ENCODE results near the gene KCNG4. TPM values are rescaled to one million over a fixed set of nuclear protein-coding genes. Genes with fewer than 3 reads are reported as not detected.

The KCNG4 gene
- polyA plus RNA-seq, 3 donors from 2014 or later = not detected

GRCh38 chr16:84186685-84187437 is 53.0 kb downstream of the KCNG4 start, which contains the start of gene TAF1C:
TAF1C (minus strand) TSS chr16:84187057; CDS start chr16:84184988, 2,069 bp downstream.
- H3K4me1 Mint-ChIP-seq = peaks cover 19 to 33% of the 10 kb centered on the region in 2 donors
- peaks cover 0 to 9% (median 6%) of the 10 kb centered on the region in 3 donors for H3K36me3 Mint-ChIP-seq
- H3K9me3 Mint-ChIP-seq = no peaks in the 10 kb centered on the region
- peak; percentile 84 to 88 (median 87) for DNase-seq
- H3K27me3 Mint-ChIP-seq (ENCODE audit: low read depth in 3 of 3) = peaks cover 0 to 2% (median 2%) of the 10 kb centered on the region in 3 donors
- H3K4me3 Mint-ChIP-seq = peak within 1 kb of the TSS; percentile 93 to 96 (median 94)
- peak within 1 kb of the TSS; percentile 82 to 97 (median 90) for H3K27ac Mint-ChIP-seq

DNA sequence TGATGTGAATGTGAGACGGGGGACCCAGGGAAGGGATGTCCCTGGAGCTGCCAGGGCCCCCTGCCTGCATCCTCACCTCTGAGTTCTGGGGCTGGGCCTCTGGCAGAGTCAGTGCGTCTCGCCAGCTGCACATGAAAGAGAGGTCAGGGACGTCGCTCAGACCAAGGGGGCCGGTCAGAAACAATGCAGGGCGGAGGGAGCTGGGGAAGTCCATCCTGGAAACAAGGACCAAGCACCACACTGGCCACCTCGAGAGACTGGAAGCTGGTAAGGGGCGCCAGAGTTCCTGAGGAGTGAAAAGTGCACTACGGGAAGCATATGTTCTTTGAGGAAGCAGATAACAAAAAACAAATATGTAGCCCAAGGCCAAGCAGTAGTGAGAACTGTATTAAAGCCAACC is 55.0 kb downstream of the KCNG4 start:
- peaks cover 0 to 2% (median 2%) of the 10 kb centered on the region in 3 donors for H3K27me3 Mint-ChIP-seq (ENCODE audit: low read depth in 3 of 3)
- H3K27ac Mint-ChIP-seq = peak overlapping the region in 2 of 6 donors; percentile 75
- H3K4me1 Mint-ChIP-seq = peaks cover 19 to 33% of the 10 kb centered on the region in 2 donors
- peaks cover 0 to 9% (median 6%) of the 10 kb centered on the region in 3 donors for H3K36me3 Mint-ChIP-seq
- no peaks in the 10 kb centered on the region for H3K9me3 Mint-ChIP-seq
- peak overlapping the region; percentile 70 to 96 (median 94) for H3K4me3 Mint-ChIP-seq
- no peak for DNase-seq

- no peak for DNase-seq
- Mint-ChIP-seq H3K4me3 (peak overlapping the region in 1 of 5 donors; percentile 94), H3K4me1 (peaks cover 19 to 33% of the 10 kb centered on the region in 2 donors), H3K9me3 (no peaks in the 10 kb centered on the region), H3K27ac (peak overlapping the region in 1 of 6 donors; percentile 42), H3K27me3 (ENCODE audit: low read depth in 3 of 3) (peaks cover 0 to 2% (median 2%) of the 10 kb centered on the region in 3 donors), H3K36me3 (peaks cover 0 to 9% (median 6%) of the 10 kb centered on the region in 3 donors)
Observed at GRCh38 chr16:84183911-84184591, 55.8 kb downstream of the KCNG4 start.

DNA sequence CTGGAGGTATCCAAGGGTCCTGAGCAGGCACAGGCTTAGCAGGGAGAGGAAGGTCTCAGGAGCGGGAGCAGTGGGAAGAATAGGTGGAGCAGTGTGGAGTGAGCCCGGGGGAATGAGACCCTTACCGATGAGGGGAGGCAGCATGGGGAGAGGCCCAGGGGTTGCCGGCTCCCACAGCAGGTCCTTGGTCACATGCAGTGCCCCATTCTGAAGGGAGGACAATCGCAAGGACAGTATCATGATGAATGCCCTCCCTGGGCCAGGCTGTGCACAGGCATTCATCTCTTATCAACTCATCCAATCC is 56.3 kb downstream of the KCNG4 start:
- Mint-ChIP-seq H3K36me3 (peaks cover 0 to 9% (median 6%) of the 10 kb centered on the region in 3 donors), H3K27me3 (ENCODE audit: low read depth in 3 of 3) (peaks cover 0 to 2% (median 2%) of the 10 kb centered on the region in 3 donors), H3K9me3 (no peaks in the 10 kb centered on the region), H3K4me1 (peaks cover 19 to 33% of the 10 kb centered on the region in 2 donors), H3K4me3 (no peak overlapping the region), H3K27ac (no peak overlapping the region)
- no peak for DNase-seq

GRCh38 chr16:84182680-84183571 is 56.9 kb downstream of the KCNG4 start:
- no peak overlapping the region for H3K4me3 Mint-ChIP-seq

GRCh38 chr16:84182104-84182503 is 57.7 kb downstream of the KCNG4 start:
- H3K4me3 Mint-ChIP-seq = no peak overlapping the region
- H3K36me3 Mint-ChIP-seq = peaks cover 0 to 13% (median 11%) of the 10 kb centered on the region in 3 donors
- DNase-seq = no peak

More at GRCh38 chr16:84182680-84183571, 56.9 kb downstream of the KCNG4 start:
- no peak overlapping the region for H3K27ac Mint-ChIP-seq
- peaks cover 0 to 10% (median 6%) of the 10 kb centered on the region in 3 donors for H3K36me3 Mint-ChIP-seq
- H3K9me3 Mint-ChIP-seq = no peaks in the 10 kb centered on the region
- H3K27me3 Mint-ChIP-seq (ENCODE audit: low read depth in 3 of 3) = peaks cover 0 to 2% (median 2%) of the 10 kb centered on the region in 3 donors
- peaks cover 19 to 35% of the 10 kb centered on the region in 2 donors for H3K4me1 Mint-ChIP-seq
- no peak for DNase-seq

DNA sequence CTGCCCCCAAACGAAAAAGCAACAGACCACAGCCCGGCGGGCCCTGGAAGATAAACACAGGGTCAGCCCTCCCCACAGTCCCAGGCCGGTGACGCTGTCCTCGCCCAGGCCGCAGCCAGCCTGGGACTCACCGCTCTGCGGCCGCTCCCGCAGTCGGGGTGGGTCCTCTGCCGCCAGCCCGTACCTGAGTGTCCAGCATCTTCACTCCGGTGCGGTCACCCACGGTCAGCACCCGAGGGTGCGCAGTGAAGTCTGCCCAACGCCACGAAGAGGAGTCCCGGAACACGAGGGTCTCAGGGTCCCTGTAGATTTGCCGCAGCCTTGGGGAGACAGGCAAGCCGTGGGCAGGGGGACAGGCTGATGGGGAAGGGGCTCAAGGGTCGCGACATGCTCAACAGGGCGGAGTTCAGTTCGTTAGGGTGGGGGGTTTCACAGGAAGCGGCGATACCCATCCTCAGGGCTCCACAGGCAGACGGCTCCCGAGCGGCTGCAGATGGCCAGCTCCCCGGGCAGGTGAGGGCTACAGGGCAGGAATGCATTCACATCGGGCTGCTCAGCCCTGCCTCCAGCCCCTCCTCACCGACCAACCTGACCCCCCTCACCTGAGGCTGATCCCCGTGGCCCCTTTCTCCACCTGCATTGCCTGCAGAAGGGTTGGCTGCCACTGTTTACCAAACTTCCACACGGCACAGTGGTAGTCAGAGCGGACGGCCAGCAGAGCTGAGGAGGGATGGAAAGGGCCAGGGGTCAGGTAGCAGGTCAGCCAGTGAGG is 58.5 kb downstream of the KCNG4 start:
- H3K27ac Mint-ChIP-seq = no peak overlapping the region
- peaks cover 16 to 28% of the 10 kb centered on the region in 2 donors for H3K4me1 Mint-ChIP-seq
- no peaks in the 10 kb centered on the region for H3K9me3 Mint-ChIP-seq
- DNase-seq = no peak
- no peaks in the 10 kb centered on the region for H3K27me3 Mint-ChIP-seq (ENCODE audit: low read depth in 3 of 3)
- H3K4me3 Mint-ChIP-seq = no peak overlapping the region
- peaks cover 0 to 13% (median 11%) of the 10 kb centered on the region in 3 donors for H3K36me3 Mint-ChIP-seq

More at GRCh38 chr16:84182104-84182503, 57.7 kb downstream of the KCNG4 start:
- H3K9me3 Mint-ChIP-seq = no peaks in the 10 kb centered on the region
- no peak overlapping the region for H3K27ac Mint-ChIP-seq
- peaks cover 19 to 35% of the 10 kb centered on the region in 2 donors for H3K4me1 Mint-ChIP-seq
- peaks cover 0 to 2% (median 0%) of the 10 kb centered on the region in 3 donors for H3K27me3 Mint-ChIP-seq (ENCODE audit: low read depth in 3 of 3)

- Mint-ChIP-seq H3K36me3 (peaks cover 0 to 13% (median 11%) of the 10 kb centered on the region in 3 donors), H3K27ac (no peak overlapping the region), H3K4me3 (no peak overlapping the region), H3K9me3 (no peaks in the 10 kb centered on the region), H3K4me1 (peaks cover 10 to 21% of the 10 kb centered on the region in 2 donors), H3K27me3 (ENCODE audit: low read depth in 3 of 3) (no peaks in the 10 kb centered on the region)
- no peak for DNase-seq
Observed at GRCh38 chr16:84180519-84181140, 59.2 kb downstream of the KCNG4 start.

- H3K4me3 Mint-ChIP-seq = no peak overlapping the region
- H3K4me1 Mint-ChIP-seq = peaks cover 2 to 12% of the 10 kb centered on the region in 2 donors
Observed at GRCh38 chr16:84179612-84180320, 60.0 kb downstream of the KCNG4 start.

GRCh38 chr16:84178892-84179611 is 60.8 kb downstream of the KCNG4 start:
- Mint-ChIP-seq H3K4me3 (no peak overlapping the region), H3K27ac (no peak overlapping the region), H3K27me3 (ENCODE audit: low read depth in 3 of 3) (no peaks in the 10 kb centered on the region), H3K9me3 (no peaks in the 10 kb centered on the region), H3K4me1 (peaks cover 0 to 5% of the 10 kb centered on the region in 2 donors), H3K36me3 (peaks cover 0 to 11% (median 9%) of the 10 kb centered on the region in 3 donors)
- no peak for DNase-seq

More at GRCh38 chr16:84179612-84180320, 60.0 kb downstream of the KCNG4 start:
- H3K27me3 Mint-ChIP-seq (ENCODE audit: low read depth in 3 of 3) = no peaks in the 10 kb centered on the region
- H3K27ac Mint-ChIP-seq = no peak overlapping the region
- peaks cover 0 to 13% (median 11%) of the 10 kb centered on the region in 3 donors for H3K36me3 Mint-ChIP-seq
- DNase-seq = no peak
- H3K9me3 Mint-ChIP-seq = no peaks in the 10 kb centered on the region

DNA sequence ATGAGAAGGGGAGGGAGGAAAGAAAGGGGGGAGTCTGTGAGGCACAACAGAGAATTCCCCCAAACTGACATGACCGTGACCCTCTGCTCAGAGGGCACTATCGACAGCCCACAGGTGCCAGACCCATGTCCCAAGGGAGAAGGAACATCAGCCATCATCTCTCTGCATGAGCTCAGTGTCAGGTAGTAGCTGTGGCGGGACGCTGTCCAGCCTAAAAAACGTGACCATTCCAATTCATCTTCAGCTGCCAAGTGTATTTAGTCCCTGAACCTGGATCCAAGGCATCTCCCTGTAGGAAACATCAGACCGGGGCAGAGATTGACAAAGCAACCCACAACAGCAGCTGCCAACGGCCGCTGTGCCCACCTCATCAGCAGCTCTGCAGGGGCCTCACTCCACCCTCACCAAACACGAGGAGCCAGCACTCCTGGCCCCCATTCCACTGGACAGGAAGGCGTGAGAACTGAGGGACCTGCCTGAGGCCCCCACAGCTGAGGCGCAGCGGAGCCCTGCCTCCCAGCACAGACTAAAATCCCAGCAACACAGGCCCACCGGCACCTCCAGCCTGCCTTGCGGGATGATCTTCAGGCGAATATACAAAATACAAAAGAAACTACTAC is 61.6 kb downstream of the KCNG4 start:
- Mint-ChIP-seq H3K4me3 (no peak overlapping the region), H3K27ac (no peak overlapping the region), H3K9me3 (no peaks in the 10 kb centered on the region), H3K36me3 (peaks cover 0 to 11% (median 9%) of the 10 kb centered on the region in 3 donors), H3K27me3 (ENCODE audit: low read depth in 3 of 3) (no peaks in the 10 kb centered on the region), H3K4me1 (peaks cover 0 to 5% of the 10 kb centered on the region in 2 donors)
- DNase-seq = no peak

All from immature natural killer cell (primary cell).